ENCODE data around the gene PPBP. TPM values are rescaled to one million over a fixed set of nuclear protein-coding genes. Genes with fewer than 3 reads are reported as not detected.
"Not testable (repeated sequence)": the region's sequence is repeated elsewhere in the genome, so short reads cannot be mapped to it uniquely, and the experiment has no call there.

The PPBP gene
- polyA plus RNA-seq, 1 experiment, result not detected

DNA sequence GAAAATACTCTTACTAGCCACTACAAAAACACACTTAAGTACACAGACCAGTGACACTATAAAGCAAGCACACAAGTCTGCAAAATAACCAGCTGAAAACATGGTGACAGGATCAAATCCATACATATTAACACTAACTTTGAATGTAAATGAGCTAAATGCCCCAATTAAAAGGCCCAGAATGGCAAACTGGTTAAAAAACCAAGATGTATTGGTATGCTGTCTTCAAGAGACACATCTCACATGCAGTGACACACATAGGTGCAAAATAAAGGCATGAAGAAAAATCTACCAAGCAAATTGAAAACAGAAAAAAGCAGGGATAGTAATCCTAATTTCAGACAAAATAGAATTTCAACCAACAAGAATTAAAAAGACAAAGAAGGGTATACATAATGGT, 17.0 kb downstream of the PPBP start:
- peaks cover 2% of the 10 kb centered on the region; the same call in 1 of the 2 replicates for H3K27me3 ChIP-seq (ENCODE audit: control insufficient read depth, insufficient read depth, low read length)
- no peak for DNase-seq (ENCODE audit: low read depth)
- ChIA-PET CTCF (interaction anchor here (0.5 kb wide), 1 partner anchor 172 kb away, joined by 3 read pairs; no protein-coding TSS in a partner anchor), POLR2A (no interaction called here)
- TF ChIP-seq, protein P1, sequence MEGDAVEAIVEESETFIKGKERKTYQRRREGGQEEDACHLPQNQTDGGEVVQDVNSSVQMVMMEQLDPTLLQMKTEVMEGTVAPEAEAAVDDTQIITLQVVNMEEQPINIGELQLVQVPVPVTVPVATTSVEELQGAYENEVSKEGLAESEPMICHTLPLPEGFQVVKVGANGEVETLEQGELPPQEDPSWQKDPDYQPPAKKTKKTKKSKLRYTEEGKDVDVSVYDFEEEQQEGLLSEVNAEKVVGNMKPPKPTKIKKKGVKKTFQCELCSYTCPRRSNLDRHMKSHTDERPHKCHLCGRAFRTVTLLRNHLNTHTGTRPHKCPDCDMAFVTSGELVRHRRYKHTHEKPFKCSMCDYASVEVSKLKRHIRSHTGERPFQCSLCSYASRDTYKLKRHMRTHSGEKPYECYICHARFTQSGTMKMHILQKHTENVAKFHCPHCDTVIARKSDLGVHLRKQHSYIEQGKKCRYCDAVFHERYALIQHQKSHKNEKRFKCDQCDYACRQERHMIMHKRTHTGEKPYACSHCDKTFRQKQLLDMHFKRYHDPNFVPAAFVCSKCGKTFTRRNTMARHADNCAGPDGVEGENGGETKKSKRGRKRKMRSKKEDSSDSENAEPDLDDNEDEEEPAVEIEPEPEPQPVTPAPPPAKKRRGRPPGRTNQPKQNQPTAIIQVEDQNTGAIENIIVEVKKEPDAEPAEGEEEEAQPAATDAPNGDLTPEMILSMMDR (IDR thresholded peaks at IDR 0.05; ENCODE audit: insufficient read depth, low read depth, low read length), result no peak
- no peak overlapping the region for H3K4me3 ChIP-seq (ENCODE audit: low read depth, low read length)
- no peaks in the 10 kb centered on the region for H3K36me3 ChIP-seq (ENCODE audit: control insufficient read depth, insufficient read depth, low read length)

DNA sequence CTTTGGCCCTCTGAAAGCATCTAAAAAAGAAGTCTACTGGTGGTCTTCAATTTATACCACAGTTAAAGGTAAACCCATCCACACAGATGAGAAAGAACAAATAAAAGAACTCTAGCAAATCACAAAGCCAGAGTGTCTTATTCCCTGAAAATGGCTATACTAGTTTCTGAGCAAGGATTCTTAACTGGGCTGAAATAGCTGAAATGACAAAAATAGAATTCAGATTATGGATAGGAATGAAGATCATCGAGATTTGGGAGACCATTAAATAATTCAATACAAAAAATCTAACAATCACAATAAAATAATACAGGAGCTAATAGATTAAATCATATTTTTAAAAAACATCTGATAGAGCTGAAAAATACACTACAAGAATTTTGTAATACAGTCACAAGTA, 18.0 kb downstream of the PPBP start:
- Histone ChIP-seq H3K36me3 (ENCODE audit: control insufficient read depth, insufficient read depth, low read length) (no peaks in the 10 kb centered on the region), H3K27me3 (ENCODE audit: control insufficient read depth, insufficient read depth, low read length) (peaks cover 2% of the 10 kb centered on the region; the same call in 1 of the 2 replicates), H3K4me3 (ENCODE audit: low read depth, low read length) (no peak overlapping the region)
- POLR2A ChIA-PET, result no interaction called here
- TF ChIP-seq, protein P1 (IDR thresholded peaks at IDR 0.05; ENCODE audit: insufficient read depth, low read depth, low read length), result no peak
- DNase-seq (ENCODE audit: low read depth), result no peak
- CTCF ChIA-PET, result no interaction called here

DNA sequence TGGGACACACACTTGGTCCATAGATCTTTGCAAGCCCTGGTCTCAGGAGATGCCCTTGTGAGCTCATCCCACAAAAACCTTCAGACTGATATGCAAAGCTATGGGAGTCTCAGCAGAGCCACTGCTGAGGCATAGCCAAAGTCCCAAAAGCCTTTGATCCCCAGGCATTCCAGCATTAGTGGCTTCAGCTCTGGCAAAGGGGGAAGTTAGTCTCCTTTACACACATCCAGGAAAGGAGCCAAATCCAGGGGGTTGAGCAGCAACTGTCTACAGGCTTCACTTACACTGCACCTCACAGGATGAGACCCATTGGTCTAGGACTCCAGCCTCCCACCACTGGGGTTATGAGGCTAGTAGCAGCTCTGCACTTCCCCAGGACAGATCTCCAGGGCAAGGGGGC, 20.1 kb downstream of the PPBP start:
- TF ChIP-seq, protein P1 (IDR thresholded peaks at IDR 0.05; ENCODE audit: insufficient read depth, low read depth, low read length), result no peak
- ChIA-PET CTCF (interaction anchor here (0.6 to 1.8 kb wide), 3 partner anchors 9 to 175 kb away, joined by 3 to 7 read pairs (median 3); no protein-coding TSS in a partner anchor), POLR2A (no interaction called here)
- no peak for DNase-seq (ENCODE audit: low read depth)
- no peaks in the 10 kb centered on the region for H3K36me3 ChIP-seq (ENCODE audit: control insufficient read depth, insufficient read depth, low read length)
- H3K4me3 ChIP-seq (ENCODE audit: low read depth, low read length), result no peak overlapping the region
- peaks cover 2% of the 10 kb centered on the region; the same call in 1 of the 2 replicates for H3K27me3 ChIP-seq (ENCODE audit: control insufficient read depth, insufficient read depth, low read length)

DNA sequence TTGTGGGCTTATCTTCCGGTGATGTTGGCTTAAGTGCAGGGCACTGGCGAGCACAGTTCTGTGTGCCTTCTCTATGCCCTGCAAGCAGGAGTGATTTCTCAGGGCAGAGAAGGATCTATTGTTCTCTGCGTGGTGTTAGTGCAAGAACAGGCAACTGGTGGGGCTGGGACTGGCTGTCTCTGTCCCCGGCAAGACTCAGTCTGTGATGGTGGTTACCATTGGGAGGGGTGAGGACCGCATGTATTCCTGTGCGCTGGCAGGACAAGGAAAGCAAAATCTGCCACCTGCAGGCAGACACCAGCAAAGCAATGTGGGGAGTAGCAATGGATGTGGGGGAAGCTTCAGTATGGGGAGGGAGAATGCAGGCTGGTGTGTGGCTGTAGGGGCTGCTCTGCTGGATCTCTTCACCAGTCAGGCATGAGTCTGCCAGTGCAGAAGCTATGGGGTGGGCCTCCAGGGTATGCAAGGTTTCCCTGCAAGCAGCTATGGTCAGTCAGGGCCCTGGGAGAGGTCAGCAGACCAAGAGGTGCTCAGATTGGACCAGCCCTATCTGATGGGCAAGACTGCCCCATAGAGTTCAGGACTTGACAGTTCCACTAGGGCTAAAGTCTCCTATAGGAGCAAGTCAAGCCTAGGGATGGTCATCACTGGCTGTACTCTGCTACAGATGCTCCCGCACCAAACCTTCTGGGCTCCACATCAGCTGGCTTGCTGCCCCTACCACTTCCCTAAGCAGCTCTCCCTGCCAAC, 23.0 kb downstream of the PPBP start:
- no peaks in the 10 kb centered on the region for H3K36me3 ChIP-seq (ENCODE audit: control insufficient read depth, insufficient read depth, low read length)
- no peak for DNase-seq (ENCODE audit: low read depth)
- POLR2A ChIA-PET, result no interaction called here
- peaks cover 3% of the 10 kb centered on the region; the same call in 1 of the 2 replicates for H3K27me3 ChIP-seq (ENCODE audit: control insufficient read depth, insufficient read depth, low read length)
- CTCF ChIA-PET, result interaction anchor here (0.7 to 2.0 kb wide), 4 partner anchors 12 to 241 kb away, joined by 3 to 8 read pairs (median 3); no protein-coding TSS in a partner anchor
- TF ChIP-seq, protein P1 (IDR thresholded peaks at IDR 0.05; ENCODE audit: insufficient read depth, low read depth, low read length), result peak; percentile 35
- no peak overlapping the region for H3K4me3 ChIP-seq (ENCODE audit: low read depth, low read length)

DNA sequence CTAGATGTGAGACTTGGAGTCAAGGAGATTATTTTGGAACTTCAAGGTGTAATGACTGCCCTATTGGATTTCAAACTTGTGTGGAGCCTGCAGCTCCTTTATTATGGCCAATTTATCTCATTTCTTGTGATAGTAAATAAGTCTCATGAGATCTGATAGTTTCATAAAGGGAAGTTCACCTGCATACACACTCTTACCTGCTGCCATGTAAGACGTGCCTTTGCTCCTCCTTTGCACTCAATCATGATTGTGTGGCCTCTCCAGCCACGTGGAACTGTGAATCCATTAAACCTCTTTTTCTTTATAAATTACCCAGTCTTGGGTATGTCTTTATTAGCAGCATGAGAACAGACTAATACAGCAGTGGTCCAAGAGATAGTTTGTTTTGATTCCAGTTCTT, 25.3 kb downstream of the PPBP start:
- no peak for DNase-seq (ENCODE audit: low read depth)
- POLR2A ChIA-PET, result no interaction called here

DNA sequence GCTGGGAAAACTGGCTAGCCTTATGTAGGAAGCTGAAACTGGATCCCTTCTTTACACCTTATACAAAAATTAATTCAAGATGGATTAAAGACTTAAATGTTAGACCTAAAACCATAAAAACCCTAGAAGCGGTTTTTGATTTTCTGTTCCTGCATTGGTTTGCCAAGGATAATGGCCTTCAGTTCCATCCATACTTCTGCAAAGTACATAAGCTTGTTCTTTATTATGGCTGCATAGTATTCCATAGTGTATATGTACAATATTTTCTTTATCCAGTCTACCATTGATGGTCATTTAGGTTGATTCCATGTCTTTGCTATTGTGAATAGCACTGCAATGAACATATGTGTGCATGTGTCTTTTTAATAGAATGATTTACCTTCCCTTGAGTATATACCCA, 28.9 kb downstream of the PPBP start:
- H3K36me3 ChIP-seq (ENCODE audit: control insufficient read depth, insufficient read depth, low read length); H3K27me3 ChIP-seq (ENCODE audit: control insufficient read depth, insufficient read depth, low read length); H3K4me3 ChIP-seq (ENCODE audit: low read depth, low read length); CTCF ChIA-PET; DNase-seq (ENCODE audit: low read depth); POLR2A ChIA-PET: not testable (repeated sequence)

More for the DNA sequence above, 25.3 kb downstream of the PPBP start:
- no peaks in the 10 kb centered on the region for H3K36me3 ChIP-seq (ENCODE audit: control insufficient read depth, insufficient read depth, low read length)
- TF ChIP-seq, protein P1 (IDR thresholded peaks at IDR 0.05; ENCODE audit: insufficient read depth, low read depth, low read length), result no peak
- CTCF ChIA-PET, result interaction anchor here (0.5 kb wide), 1 partner anchor 287 kb away, joined by 3 read pairs; no protein-coding TSS in a partner anchor
- no peak overlapping the region for H3K4me3 ChIP-seq (ENCODE audit: low read depth, low read length)
- peaks cover 3% of the 10 kb centered on the region; the same call in 1 of the 2 replicates for H3K27me3 ChIP-seq (ENCODE audit: control insufficient read depth, insufficient read depth, low read length)
